ENCODE data around the gene WDHD1. TPM values are rescaled to one million over a fixed set of nuclear protein-coding genes. Genes with fewer than 3 reads are reported as not detected.
A peak's percentile ranks its signal among the peaks of the same experiment; 100 is the strongest.
"Not testable (repeated sequence)": the region's sequence is repeated elsewhere in the genome, so short reads cannot be mapped to it uniquely, and the experiment has no call there.

The WDHD1 gene
- total and polyA plus RNA-seq, 2 of the 8 experiments (the other 6 are each of a cell fraction or from before 2014, with no cell fraction given) = 17.8 to 87.9 TPM

GRCh38 chr14:55024365-55024764 lies 2.5 kb downstream of the WDHD1 start:
- H3K14ac ChIP-seq (ENCODE audit: insufficient read length); H2BK5ac ChIP-seq (ENCODE audit: low read depth, low read length); H3K18ac ChIP-seq (ENCODE audit: extremely low read depth, low read length); H2BK20ac ChIP-seq (ENCODE audit: low read length); H4K91ac ChIP-seq (replicated peaks; ENCODE audit: insufficient read length, low read length); H2AFZ ChIP-seq (ENCODE audit: low read length); H2BK120ac ChIP-seq (replicated peaks; ENCODE audit: low read depth, low read length); FAIRE-seq; H2BK15ac ChIP-seq (ENCODE audit: low read length); H3K9me3 ChIP-seq (ENCODE audit: insufficient read depth in 2 of 2, low read depth in 1 of 2, low read length in 1 of 2); H3K23me2 ChIP-seq (ENCODE audit: low read depth, low read length); H3K23ac ChIP-seq (ENCODE audit: insufficient read length); H2BK12ac ChIP-seq (ENCODE audit: low read depth, low read length); H4K20me1 ChIP-seq (replicated peaks in 1 of 2; ENCODE audit: control insufficient read depth in 1 of 2, insufficient read depth in 2 of 2, low read length in 2 of 2); H3K27me3 ChIP-seq (replicated peaks in 1 of 4; ENCODE audit: control insufficient read depth in 3 of 4, extremely low read depth in 1 of 4, insufficient read depth in 3 of 4, low read length in 3 of 4); H4K8ac ChIP-seq (ENCODE audit: extremely low read depth, insufficient read depth, low read length); H3K79me1 ChIP-seq (ENCODE audit: low read depth, low read length); H3K4ac ChIP-seq (replicated peaks; ENCODE audit: insufficient read length, low read depth, low read length); CTCF ChIA-PET (ENCODE audit: partially characterized antibody); H3K56ac ChIP-seq (replicated peaks; ENCODE audit: insufficient read length, low read depth, low read length); DNase-seq (ENCODE audit: low read depth in 1 of 2, low spot score in 2 of 2); H2AK5ac ChIP-seq (ENCODE audit: low read depth, low read length): not testable (repeated sequence)
- Histone ChIP-seq H3K27ac (ENCODE audit: low read depth, low read length) (0 out of 2 replicates have a peak overlapping the region, but pooled peaks have one; percentile 16), H3K4me3 (ENCODE audit: extremely low read depth in 1 of 4, insufficient read depth in 2 of 4, low read depth in 3 of 4, low read length in 4 of 4) (peak overlapping the region in 2 of 4 experiments; percentile 17 to 42; a peak in 3 of 8 replicates), H3K4me2 (ENCODE audit: insufficient read depth in 1 of 2, low read depth in 2 of 2, low read length in 2 of 2) (peak overlapping the region; percentile 31 to 57), H3K36me3 (ENCODE audit: control insufficient read depth in 2 of 4, insufficient read depth in 4 of 4, low read length in 3 of 4) (peaks cover 3 to 48% (median 13%) of the 10 kb centered on the region in 4 experiments; a peak in 5 of 8 replicates), H4K5ac (ENCODE audit: insufficient read length, low read depth, low read length) (peak overlapping the region; percentile 67), H3K79me2 (ENCODE audit: control insufficient read depth in 1 of 2, insufficient read depth in 2 of 2, low read length in 2 of 2) (peaks cover 13 to 86% of the 10 kb centered on the region in 2 experiments; a peak in 3 of 4 replicates), H3K4me1 (replicated peaks in 1 of 4; ENCODE audit: control insufficient read depth in 3 of 4, insufficient read depth in 4 of 4, low read length in 3 of 4) (peaks cover 0 to 10% (median 1%) of the 10 kb centered on the region in 4 experiments; a peak in 3 of 7 replicates), H3K9ac (replicated peaks in 1 of 4; ENCODE audit: extremely low read depth in 1 of 4, low read depth in 3 of 4, low read length in 3 of 4) (peak overlapping the region in 1 of 4 experiments; percentile 59; a peak in 2 of 7 replicates)
- POLR2A ChIA-PET (ENCODE audit: partially characterized antibody) = interaction anchor here (2.0 to 2.9 kb wide), 2 partner anchors 10 to 27 kb away, joined by 4 to 11 read pairs; partner anchors contain the start of gene MAPK1IP1L
- 80% methylated on average over 2 of the region's 5 CpGs; no CpG with 5 or more reads in 1 of the 2 experiments for WGBS, 2 experiments (ENCODE audit: extremely low coverage in 1 of 2, insufficient coverage in 1 of 2, insufficient read length in 1 of 2, insufficient replicate concordance in 2 of 2, low coverage in 1 of 2, low lambda C conversion rate in 2 of 2, missing lambda C conversion rate in 1 of 2)

Measured in H1 (cell line).